ELF-1 (cell line): ENCODE measurements around the gene MUSK.
"Not testable (repeated sequence)": the region's sequence is repeated elsewhere in the genome, so short reads cannot be mapped to it uniquely, and the experiment has no call there.

Experiments used
- DNase-seq: peaks from one replicate; pipeline ENCODE4 v3.0.0-alpha.2; 2016; ENCODE audit warnings: low read depth, low spot score

Gene MUSK

GRCh38 chr9:110691002-110691549 is 22.5 kb downstream of the MUSK start:
- peak; percentile 28 for DNase-seq

DNA sequence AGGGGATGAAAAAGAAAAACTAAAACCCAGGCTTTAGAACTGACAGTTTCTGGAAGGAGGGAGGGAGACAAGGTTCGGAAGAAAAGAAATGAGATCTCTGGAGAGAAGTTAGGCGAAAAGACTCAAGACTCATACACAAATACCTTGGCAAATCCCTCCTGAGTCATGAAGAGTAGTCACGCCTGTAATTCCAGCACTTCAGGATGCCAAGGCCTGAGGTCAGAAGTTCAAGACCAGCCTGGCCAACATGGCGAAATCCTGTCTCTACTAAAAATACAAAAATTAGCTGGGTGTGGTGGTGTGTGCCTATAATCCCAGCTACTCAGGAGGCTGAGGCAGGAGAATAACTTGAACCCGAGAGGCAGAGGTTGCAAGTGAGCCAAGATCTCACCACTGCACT is 27.3 kb downstream of the MUSK start:
- DNase-seq: not testable (repeated sequence)

DNA sequence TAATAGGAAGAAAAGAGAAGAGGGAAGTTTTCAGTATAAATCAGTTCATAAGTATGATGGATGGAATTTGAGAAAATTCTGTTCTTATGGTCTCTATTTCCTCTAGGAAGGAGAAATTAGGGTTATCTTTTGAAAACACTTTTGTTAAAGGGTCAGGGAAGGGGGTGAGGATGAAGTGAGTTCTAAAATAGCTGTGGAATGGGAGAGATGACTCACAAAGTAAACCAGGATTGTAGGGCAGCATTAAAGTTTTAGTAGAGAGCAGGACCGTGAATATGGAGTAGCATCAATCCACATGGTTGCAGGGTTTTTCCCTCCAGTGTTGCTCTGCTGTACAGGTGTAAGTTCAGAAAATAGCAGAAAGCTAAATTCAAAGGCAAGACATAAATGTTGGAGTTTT is 32.4 kb downstream of the MUSK start:
- DNase-seq: no peak

DNA sequence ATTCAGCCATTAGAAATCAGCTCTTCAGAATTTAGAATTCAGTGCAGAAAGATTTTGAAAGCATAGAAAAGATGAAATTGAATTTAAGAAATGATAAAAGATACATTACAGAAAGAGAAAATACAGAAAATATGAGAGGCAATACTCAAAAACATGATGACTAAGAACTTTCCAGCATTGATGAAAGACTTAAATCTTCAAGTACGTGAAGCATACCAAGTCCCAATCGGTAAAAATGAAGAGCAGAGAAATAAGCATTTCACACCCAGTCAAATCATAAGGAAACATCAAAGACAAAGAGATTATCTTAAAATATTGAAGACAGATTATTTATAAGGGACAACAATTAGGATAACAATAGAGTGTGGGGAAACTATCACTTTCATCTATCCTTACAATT is 35.1 kb downstream of the MUSK start:
- no peak for DNase-seq

- no peak for DNase-seq
Measured at GRCh38 chr9:110707419-110707818, 38.8 kb downstream of the MUSK start.

DNA sequence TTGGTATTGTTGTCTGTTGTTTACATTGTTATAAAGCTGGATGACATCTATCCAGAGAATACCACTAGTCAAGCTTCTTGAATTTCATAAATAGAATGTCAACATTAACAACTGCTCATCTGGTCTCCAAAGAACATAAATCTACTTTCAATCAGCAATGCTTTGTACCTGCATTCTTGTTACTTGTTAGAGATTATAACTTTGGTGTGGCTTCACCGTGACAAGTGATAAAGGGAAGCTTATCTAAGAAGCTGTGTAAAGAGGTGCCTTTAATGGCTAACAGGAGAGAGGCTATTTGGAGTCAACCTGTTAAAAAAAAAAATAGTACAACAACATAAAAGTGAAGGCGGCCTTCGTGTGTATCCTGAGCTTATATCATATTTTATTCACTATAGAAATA is 41.8 kb downstream of the MUSK start:
- DNase-seq: no peak

GRCh38 chr9:110712955-110713354 is 44.4 kb downstream of the MUSK start:
- DNase-seq: no peak

- DNase-seq: peak; percentile 19
Measured at GRCh38 chr9:110714314-110714713, 45.7 kb downstream of the MUSK start.

DNA sequence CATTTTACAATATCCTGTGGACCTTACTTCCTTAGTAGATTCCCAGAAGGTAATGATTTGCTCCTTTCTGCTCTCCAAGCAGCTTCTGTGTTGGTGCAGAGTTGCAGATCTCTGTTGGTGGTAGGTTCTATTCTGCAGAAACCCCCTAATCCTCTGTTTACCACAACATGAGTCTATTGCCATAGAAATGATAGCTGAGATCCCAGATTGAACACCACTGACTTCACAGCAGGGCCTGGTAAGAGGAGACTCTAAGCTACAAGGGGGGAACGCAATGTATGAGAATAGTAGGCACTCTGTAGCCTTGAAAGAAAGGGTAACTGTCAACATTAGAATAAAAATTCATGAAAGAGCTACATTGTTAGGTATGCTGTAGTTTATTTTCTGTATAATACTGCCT is 59.5 kb downstream of the MUSK start:
- DNase-seq: peak; percentile 9

GRCh38 chr9:110729641-110730040 is 61.0 kb downstream of the MUSK start:
- DNase-seq: no peak

DNA sequence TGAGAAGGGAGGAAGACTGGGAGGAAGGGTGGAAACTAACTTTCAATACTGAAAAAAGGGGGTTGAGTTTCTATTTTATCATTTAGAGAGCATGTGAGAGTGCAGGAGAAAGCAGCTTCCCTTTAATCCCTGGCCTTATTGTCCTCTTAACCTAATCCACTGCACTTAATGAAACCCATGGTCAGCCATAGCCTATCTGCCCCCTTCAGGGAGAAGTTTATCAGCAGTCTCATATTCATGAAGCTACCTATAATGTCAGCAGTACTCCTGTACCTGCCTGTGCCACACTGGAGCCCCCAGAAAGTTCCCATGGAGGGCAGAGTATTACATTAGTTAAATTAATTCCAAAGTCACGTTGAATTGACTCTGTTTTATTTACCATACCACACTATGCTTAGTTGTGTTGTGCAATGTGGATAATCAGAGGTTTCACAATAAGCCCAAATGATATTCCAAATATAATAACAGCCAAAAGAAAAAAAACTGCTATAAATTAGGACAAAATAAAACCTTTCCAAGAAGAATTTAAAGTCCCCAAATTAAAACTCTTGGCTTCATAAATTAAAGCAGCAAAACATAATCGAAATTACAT is 62.9 kb downstream of the MUSK start:
- no peak for DNase-seq

DNA sequence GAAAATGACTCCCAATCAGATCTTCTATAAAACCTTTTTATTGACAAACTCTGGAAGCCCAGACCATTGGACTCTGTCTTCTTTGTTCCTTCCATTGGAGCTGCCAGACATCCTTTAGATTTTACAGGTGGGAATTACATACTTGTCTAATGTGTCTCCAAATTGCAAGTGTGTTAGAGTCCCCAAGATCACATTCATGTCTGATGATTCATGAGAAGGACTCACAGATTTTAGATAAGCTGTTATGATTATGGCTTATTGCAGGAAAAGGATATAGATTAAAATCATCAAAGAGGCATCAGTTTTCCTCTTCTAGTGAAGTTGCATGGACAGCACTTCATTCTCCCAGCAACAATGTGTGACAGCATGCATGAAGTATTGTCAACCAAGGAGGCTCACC is 70.4 kb downstream of the MUSK start:
- DNase-seq: no peak

DNA sequence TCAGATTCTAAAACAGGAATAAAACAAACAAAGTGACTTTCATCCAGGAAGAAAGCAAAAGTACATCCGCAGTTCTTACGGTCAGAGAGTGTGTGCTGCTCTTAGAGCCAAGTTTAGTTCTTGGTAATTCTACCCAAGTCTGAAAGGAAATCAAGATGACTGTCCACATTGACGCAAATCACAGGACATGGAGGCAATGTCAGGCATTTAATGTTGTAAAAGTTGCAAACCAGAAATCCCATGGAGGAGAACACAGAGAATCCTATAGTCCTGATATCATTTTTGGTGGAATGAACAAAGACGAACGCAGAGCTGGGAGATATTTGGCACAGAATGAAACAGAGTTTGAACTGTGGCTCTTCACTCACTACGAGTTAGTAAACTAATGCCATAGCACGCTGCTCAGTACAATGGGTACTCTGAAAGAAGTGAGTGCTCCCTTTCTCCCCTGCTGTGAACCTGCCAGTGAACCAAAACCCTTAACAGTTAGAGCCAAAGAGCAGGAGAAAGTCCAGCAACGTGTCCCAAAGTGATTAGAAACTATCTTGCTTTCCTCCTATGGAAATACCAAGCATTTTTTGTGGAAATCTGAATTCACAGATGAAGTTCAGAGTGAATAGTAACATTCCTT is 74.3 kb downstream of the MUSK start:
- peak; percentile 14 for DNase-seq

GRCh38 chr9:110744715-110745384 is 76.3 kb downstream of the MUSK start:
- no peak for DNase-seq

DNA sequence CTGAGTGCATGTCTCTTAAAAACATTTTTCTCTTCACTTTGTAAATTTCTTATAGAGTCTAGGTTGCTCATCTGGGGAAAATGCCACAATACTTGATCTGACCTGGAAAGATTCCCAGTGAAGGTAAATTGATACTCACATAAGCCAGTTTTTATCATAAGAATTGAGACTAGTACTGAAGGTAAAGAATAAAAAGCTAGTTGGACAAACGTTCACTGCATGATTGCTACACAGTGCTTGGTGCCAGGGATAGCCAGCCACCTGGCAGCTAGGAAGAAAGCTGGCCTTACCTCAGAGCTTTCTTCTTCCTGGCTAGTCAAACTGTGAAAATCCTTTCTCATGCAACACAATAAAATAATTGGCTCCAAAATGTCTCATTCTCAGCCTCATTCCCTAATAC is 77.1 kb downstream of the MUSK start:
- no peak for DNase-seq

GRCh38 chr9:110746211-110746930 is 77.8 kb downstream of the MUSK start:
- no peak for DNase-seq

DNA sequence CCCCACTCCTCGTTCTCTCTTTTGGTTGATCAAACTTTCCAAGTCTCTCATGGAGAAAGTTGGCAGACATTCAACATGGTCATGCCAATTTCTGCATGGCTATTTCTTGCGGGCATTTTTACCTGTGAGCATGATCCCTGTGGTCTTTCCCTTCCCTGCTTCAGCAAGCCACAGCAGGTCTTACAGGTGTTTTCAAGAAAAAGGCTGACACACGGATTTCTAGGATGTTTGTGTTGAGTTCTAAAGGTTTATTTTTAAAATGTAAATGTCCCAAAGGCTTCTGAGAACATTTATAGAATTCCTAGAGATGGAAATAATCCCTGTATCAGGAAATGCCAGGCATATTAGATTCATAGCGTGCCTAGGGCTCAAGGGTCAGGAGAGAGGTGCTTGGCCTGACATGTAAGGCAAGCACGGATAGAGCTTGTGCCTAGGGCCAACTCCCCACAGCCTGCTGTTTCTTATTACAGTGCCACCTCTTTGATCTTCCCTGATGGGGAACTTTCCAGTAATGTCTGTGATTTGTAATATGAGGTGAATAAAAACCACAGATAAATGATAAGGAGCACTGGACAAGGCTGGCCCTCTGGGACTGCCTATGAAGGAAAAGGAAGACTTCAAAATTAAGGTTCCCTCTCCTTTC is 79.8 kb downstream of the MUSK start:
- no peak for DNase-seq

GRCh38 chr9:110750272-110750671 is 81.7 kb downstream of the MUSK start:
- DNase-seq: no peak

GRCh38 chr9:110751971-110752370 is 83.4 kb downstream of the MUSK start:
- no peak for DNase-seq

- DNase-seq: no peak
Measured at GRCh38 chr9:110752766-110753165, 84.2 kb downstream of the MUSK start.

- no peak for DNase-seq
Measured at GRCh38 chr9:110753731-110754231, 85.2 kb downstream of the MUSK start.

DNA sequence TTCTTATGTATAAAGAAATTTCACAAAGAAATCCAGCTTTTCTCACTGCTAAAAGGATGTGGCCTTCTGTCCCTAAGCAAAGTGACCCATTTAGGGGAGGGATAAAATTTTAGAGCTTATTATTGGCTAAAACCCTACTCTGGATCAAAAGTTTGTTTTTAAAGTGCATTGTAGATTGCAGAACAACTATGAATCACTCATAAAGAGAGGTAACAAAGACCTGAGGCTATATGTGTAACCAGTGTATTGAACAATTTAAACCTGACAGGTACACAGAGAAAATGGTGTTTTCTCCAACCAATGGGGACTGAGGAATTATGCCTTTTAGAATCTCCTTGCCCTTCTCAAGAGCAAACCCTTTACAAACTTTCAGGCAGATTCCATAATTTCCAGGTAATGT is 86.6 kb downstream of the MUSK start:
- no peak for DNase-seq
